ENCODE results near the gene PDXP.

Gene PDXP

DNA sequence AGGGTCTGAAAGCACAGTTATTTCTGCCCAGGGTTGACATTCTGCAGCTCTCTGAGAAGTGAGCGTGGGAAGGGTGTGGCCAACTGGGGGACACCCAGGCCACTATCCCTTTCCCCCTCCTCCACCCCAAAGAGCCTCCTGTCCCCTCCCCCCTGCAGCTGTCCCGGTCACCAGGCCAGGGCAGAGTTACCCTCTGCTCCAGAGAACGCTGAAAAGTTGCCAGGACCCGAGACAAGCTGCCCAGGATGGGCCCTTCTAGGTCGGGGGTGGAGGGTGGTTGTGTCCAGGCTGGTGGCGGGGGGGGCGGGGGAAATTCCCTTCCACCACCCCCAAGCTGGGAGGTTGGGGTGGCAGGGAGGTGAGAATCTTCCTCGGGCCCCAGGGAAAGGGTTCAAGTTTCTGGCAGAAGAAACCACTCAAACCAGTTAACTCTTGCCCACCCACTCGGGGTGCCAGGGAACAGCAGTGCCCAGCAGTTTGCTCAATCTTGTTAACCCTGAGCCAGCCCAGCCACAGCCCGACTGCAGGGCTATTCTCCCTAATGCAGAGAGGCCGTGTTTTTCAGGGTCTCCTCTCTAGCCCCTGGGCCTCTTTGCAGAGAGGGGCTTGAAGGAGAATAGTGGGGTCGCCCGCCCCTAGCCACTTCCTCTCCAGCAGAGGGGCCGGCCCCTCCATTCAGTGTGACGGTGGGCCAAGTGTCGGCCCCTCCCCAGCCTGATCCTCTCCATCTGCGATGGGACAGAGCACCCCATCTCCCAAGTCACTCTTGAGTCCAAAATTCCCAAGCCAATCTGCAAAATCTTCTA, 17.6 kb downstream of the PDXP start:
- H3K36me3 ChIP-seq (ENCODE audit: control insufficient read depth in 2 of 2, insufficient read depth in 1 of 2, low read length in 2 of 2) = no peaks in the 10 kb centered on the region
- POLR2A ChIA-PET = interaction anchor here (1.1 to 3.9 kb wide), 9 partner anchors 8 to 278 kb away, joined by 3 to 78 read pairs (median 8); partner anchors contain the start of genes GCAT, GGA1, NOL12 and PDXP
- no peaks in the 10 kb centered on the region for H3K9me3 ChIP-seq (ENCODE audit: control insufficient read depth, insufficient read depth, low read depth, low read length)
- CTCF ChIA-PET = interaction anchor here (0.6 to 15.8 kb wide), 7 partner anchors 9 to 116 kb away, joined by 3 to 353 read pairs (median 4); partner anchors contain the start of genes PDXP and SH3BP1
- TF ChIP-seq SP2 (tag by site-specific recombination; IDR thresholded peaks at IDR 0.05) (no peak), ZBTB6 (tag by site-specific recombination; IDR thresholded peaks at IDR 0.05) (peak; percentile 49; the same call in 1 of the 2 replicates), ZNF449 (tag by site-specific recombination; IDR thresholded peaks at IDR 0.05) (peak; percentile 37; the same call in 1 of the 2 replicates), ZNF239 (tag by site-specific recombination; IDR thresholded peaks at IDR 0.05) (no peak), ZNF510 (tag by site-specific recombination; IDR thresholded peaks at IDR 0.05; ENCODE audit: insufficient replicate concordance) (no peak), ZNF837 (tag by site-specific recombination; IDR thresholded peaks at IDR 0.05) (no peak), ZNF701 (tag by site-specific recombination; IDR thresholded peaks at IDR 0.05) (no peak), ZNF623 (tag by site-specific recombination; IDR thresholded peaks at IDR 0.05) (0 out of 2 replicates have a peak, but pooled peaks have one; percentile 1), ZNF433 (tag by site-specific recombination; IDR thresholded peaks at IDR 0.05; ENCODE audit: low read depth) (no peak), ZBTB8A (tag by site-specific recombination; IDR thresholded peaks at IDR 0.05) (0 out of 2 replicates have a peak, but pooled peaks have one; percentile 2), ZNF501 (tag by site-specific recombination; IDR thresholded peaks at IDR 0.05) (no peak), GLIS1 (tag by site-specific recombination; IDR thresholded peaks at IDR 0.05) (no peak), ZNF585B (tag by site-specific recombination; IDR thresholded peaks at IDR 0.05) (no peak), ZNF16 (tag by site-specific recombination; IDR thresholded peaks at IDR 0.05; ENCODE audit: low read depth) (no peak), KLF9 (tag by site-specific recombination; IDR thresholded peaks at IDR 0.05; ENCODE audit: low read depth) (no peak), ZBTB26 (tag by site-specific recombination; optimal IDR thresholded peaks at IDR 0.05) (no peak), ZNF146 (tag by site-specific recombination; IDR thresholded peaks at IDR 0.05) (no peak), MZF1 (tag by site-specific recombination; IDR thresholded peaks at IDR 0.05; ENCODE audit: borderline replicate concordance) (no peak), ZNF184 (tag by site-specific recombination; IDR thresholded peaks at IDR 0.05) (no peak), ZNF423 (tag by site-specific recombination; IDR thresholded peaks at IDR 0.05) (no peak), ZNF354C (tag by site-specific recombination; IDR thresholded peaks at IDR 0.05; ENCODE audit: borderline replicate concordance, low read depth) (no peak)
- TF ChIP-seq, protein P1, sequence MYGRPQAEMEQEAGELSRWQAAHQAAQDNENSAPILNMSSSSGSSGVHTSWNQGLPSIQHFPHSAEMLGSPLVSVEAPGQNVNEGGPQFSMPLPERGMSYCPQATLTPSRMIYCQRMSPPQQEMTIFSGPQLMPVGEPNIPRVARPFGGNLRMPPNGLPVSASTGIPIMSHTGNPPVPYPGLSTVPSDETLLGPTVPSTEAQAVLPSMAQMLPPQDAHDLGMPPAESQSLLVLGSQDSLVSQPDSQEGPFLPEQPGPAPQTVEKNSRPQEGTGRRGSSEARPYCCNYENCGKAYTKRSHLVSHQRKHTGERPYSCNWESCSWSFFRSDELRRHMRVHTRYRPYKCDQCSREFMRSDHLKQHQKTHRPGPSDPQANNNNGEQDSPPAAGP (tag by site-specific recombination; IDR thresholded peaks at IDR 0.05) = no peak
- TF ChIP-seq, protein P2, sequence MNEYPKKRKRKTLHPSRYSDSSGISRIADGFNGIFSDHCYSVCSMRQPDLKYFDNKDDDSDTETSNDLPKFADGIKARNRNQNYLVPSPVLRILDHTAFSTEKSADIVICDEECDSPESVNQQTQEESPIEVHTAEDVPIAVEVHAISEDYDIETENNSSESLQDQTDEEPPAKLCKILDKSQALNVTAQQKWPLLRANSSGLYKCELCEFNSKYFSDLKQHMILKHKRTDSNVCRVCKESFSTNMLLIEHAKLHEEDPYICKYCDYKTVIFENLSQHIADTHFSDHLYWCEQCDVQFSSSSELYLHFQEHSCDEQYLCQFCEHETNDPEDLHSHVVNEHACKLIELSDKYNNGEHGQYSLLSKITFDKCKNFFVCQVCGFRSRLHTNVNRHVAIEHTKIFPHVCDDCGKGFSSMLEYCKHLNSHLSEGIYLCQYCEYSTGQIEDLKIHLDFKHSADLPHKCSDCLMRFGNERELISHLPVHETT (tag by site-specific recombination; IDR thresholded peaks at IDR 0.05) = peak; percentile 7; the same call in 1 of the 2 replicates
- TF ChIP-seq, protein P3, sequence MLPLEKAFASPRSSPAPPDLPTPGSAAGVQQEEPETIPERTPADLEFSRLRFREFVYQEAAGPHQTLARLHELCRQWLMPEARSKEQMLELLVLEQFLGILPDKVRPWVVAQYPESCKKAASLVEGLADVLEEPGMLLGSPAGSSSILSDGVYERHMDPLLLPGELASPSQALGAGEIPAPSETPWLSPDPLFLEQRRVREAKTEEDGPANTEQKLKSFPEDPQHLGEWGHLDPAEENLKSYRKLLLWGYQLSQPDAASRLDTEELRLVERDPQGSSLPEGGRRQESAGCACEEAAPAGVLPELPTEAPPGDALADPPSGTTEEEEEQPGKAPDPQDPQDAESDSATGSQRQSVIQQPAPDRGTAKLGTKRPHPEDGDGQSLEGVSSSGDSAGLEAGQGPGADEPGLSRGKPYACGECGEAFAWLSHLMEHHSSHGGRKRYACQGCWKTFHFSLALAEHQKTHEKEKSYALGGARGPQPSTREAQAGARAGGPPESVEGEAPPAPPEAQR (tag by site-specific recombination; IDR thresholded peaks at IDR 0.05) = no peak
- TF ChIP-seq, protein P4, sequence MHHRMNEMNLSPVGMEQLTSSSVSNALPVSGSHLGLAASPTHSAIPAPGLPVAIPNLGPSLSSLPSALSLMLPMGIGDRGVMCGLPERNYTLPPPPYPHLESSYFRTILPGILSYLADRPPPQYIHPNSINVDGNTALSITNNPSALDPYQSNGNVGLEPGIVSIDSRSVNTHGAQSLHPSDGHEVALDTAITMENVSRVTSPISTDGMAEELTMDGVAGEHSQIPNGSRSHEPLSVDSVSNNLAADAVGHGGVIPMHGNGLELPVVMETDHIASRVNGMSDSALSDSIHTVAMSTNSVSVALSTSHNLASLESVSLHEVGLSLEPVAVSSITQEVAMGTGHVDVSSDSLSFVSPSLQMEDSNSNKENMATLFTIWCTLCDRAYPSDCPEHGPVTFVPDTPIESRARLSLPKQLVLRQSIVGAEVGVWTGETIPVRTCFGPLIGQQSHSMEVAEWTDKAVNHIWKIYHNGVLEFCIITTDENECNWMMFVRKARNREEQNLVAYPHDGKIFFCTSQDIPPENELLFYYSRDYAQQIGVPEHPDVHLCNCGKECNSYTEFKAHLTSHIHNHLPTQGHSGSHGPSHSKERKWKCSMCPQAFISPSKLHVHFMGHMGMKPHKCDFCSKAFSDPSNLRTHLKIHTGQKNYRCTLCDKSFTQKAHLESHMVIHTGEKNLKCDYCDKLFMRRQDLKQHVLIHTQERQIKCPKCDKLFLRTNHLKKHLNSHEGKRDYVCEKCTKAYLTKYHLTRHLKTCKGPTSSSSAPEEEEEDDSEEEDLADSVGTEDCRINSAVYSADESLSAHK (tag by site-specific recombination; IDR thresholded peaks at IDR 0.05) = no peak
- no peak overlapping the region for H3K4me3 ChIP-seq (ENCODE audit: low read depth, low read length)
- peaks cover 9% of the 10 kb centered on the region for H3K4me1 ChIP-seq (ENCODE audit: control insufficient read depth, insufficient read depth, low read length)
- H3K27ac ChIP-seq (ENCODE audit: extremely low read depth, low read depth, low read length) = peak overlapping the region; percentile 62; the same call in 1 of the 2 replicates

Data from HEK293 (cell line).